ENCODE measurements around the gene LGALS16.

The LGALS16 gene

GRCh38 chr19:39696387-39696786 lies 40.7 kb downstream of the LGALS16 start:
- H3K9ac ChIP-seq (ENCODE audit: low read length), result no peak overlapping the region
- no peaks in the 10 kb centered on the region for H3K27me3 ChIP-seq (ENCODE audit: control insufficient read depth, insufficient read depth, low read length)
- H3K4me3 ChIP-seq (ENCODE audit: low read length), result no peak overlapping the region

GRCh38 chr19:39698535-39698934 lies 42.8 kb downstream of the LGALS16 start:
- Histone ChIP-seq H3K4me1 (ENCODE audit: control insufficient read depth, low read depth, low read length) (no peaks in the 10 kb centered on the region), H3K27me3 (ENCODE audit: control insufficient read depth, insufficient read depth, low read length) (no peaks in the 10 kb centered on the region), H3K27ac (ENCODE audit: low read length) (no peak overlapping the region), H3K9me3 (ENCODE audit: control insufficient read depth, low read depth, low read length) (no peaks in the 10 kb centered on the region), H3K9ac (ENCODE audit: low read length) (no peak overlapping the region), H3K36me3 (ENCODE audit: control insufficient read depth, low read depth, low read length) (no peaks in the 10 kb centered on the region), H3K4me3 (ENCODE audit: low read length) (no peak overlapping the region)

More at GRCh38 chr19:39696387-39696786, 40.7 kb downstream of the LGALS16 start:
- H3K4me1 ChIP-seq (ENCODE audit: control insufficient read depth, low read depth, low read length), result no peaks in the 10 kb centered on the region
- H3K27ac ChIP-seq (ENCODE audit: low read length), result no peak overlapping the region
- no peaks in the 10 kb centered on the region for H3K9me3 ChIP-seq (ENCODE audit: control insufficient read depth, low read depth, low read length)
- H3K36me3 ChIP-seq (ENCODE audit: control insufficient read depth, low read depth, low read length), result no peaks in the 10 kb centered on the region

DNA sequence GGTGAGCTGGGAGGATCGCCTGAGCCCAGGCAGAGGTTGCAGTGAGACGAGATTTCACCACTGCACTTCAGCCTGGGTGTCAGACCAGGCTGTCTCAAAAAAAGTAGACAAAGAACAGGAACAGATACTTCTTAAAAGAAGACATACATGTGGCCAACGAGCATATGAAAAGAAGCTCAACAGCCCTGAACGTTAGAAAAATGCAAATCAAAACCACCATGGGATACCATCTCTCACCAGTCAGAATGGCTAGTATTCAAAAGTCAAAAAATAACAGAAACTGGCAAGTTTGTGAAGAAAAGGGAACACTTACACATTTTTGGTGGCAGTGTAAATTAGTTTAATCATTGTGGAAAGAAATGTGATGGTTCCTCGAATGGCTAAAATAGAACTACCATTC lies 45.6 kb downstream of the LGALS16 start:
- H3K27me3 ChIP-seq (ENCODE audit: control insufficient read depth, insufficient read depth, low read length), result no peaks in the 10 kb centered on the region

DNA sequence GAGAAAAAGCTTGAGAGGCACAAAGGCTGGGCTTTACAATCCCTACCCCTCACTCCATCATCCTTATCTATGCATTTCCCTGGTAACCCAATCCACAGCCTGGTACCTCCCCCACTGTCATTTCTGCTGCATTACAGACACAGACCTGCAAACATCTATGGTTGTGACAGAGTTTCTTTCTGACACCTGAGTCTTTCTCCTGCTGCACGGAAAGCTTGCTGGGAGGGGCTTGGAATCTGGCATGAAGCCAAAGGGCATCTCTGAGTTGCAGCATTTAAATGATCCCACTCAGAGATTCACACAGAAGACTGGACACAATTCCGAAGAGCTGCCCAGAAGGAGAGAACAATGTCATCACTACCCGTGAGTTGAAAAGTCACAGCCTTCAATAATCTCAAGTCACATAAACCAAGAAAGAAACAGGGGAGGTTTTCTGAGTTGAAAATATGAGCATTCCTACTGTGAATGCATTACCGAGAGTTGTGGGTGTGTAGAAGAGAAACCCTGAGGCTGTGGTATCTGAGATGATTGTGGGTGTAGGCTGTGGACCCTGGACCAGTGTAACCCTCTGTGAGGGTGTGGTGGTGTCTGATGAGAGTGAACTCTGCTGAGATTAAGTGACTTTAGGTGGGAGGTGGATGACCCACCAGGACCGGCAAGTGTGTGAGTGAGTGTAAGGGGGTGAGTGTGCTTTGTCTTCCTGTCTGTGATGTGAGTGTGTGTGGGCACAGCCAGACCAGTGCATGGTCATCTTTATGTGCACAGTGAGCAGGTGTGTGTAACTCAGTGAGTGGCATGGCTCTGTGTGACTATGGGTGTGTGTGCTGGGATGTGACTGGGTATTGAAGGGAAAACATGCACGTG lies 48.7 kb downstream of the LGALS16 start, which contains the start of gene LGALS14:
Gene LGALS14 (plus strand): TSS at position 301 of the 864 bp plus-strand sequence. CDS start 48 bp downstream, at position 349.
- Histone ChIP-seq H3K36me3 (ENCODE audit: control insufficient read depth, low read depth, low read length) (no peaks in the 10 kb centered on the region), H3K9ac (ENCODE audit: low read length) (no peak within 1 kb of the TSS), H3K27ac (ENCODE audit: low read length) (no peak within 1 kb of the TSS), H3K4me1 (ENCODE audit: control insufficient read depth, low read depth, low read length) (no peaks in the 10 kb centered on the region), H3K4me3 (ENCODE audit: low read length) (no peak within 1 kb of the TSS), H3K27me3 (ENCODE audit: control insufficient read depth, insufficient read depth, low read length) (no peaks in the 10 kb centered on the region), H3K9me3 (ENCODE audit: control insufficient read depth, low read depth, low read length) (no peaks in the 10 kb centered on the region)

More for the DNA sequence above, 45.6 kb downstream of the LGALS16 start:
- no peaks in the 10 kb centered on the region for H3K4me1 ChIP-seq (ENCODE audit: control insufficient read depth, low read depth, low read length)
- H3K9me3 ChIP-seq (ENCODE audit: control insufficient read depth, low read depth, low read length), result no peaks in the 10 kb centered on the region
- H3K4me3 ChIP-seq (ENCODE audit: low read length), result no peak overlapping the region
- no peak overlapping the region for H3K9ac ChIP-seq (ENCODE audit: low read length)
- no peak overlapping the region for H3K27ac ChIP-seq (ENCODE audit: low read length)
- no peaks in the 10 kb centered on the region for H3K36me3 ChIP-seq (ENCODE audit: control insufficient read depth, low read depth, low read length)

- Histone ChIP-seq H3K9ac (ENCODE audit: low read length) (no peak overlapping the region), H3K27me3 (ENCODE audit: control insufficient read depth, insufficient read depth, low read length) (peaks cover 4% of the 10 kb centered on the region), H3K36me3 (ENCODE audit: control insufficient read depth, low read depth, low read length) (no peaks in the 10 kb centered on the region), H3K27ac (ENCODE audit: low read length) (no peak overlapping the region), H3K4me1 (ENCODE audit: control insufficient read depth, low read depth, low read length) (no peaks in the 10 kb centered on the region), H3K9me3 (ENCODE audit: control insufficient read depth, low read depth, low read length) (no peaks in the 10 kb centered on the region), H3K4me3 (ENCODE audit: low read length) (no peak overlapping the region)
These were observed 50.0 kb downstream of the LGALS16 start for GRCh38 chr19:39705578-39706188.

DNA sequence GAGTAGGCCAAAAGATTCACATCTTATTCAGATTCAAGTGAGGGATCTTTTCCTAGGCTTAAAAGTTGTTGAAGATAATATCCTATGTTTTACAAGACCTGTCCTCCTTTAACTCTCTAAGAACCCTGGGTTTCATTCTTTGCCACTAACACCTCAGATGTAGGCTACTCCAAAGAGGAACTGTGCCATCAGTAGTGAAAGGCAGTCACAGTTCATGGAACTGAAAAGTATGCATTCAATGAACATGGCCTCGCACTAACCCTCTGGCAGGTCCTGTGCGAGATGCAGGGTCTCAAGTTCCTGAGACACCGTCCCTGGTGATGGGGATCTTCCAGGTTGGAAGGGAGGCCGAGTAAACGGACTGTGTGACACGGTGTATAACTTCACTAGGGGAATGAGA lies 52.9 kb downstream of the LGALS16 start:
- Histone ChIP-seq H3K27ac (ENCODE audit: low read length) (no peak overlapping the region), H3K27me3 (ENCODE audit: control insufficient read depth, insufficient read depth, low read length) (peaks cover 4% of the 10 kb centered on the region), H3K9ac (ENCODE audit: low read length) (no peak overlapping the region), H3K9me3 (ENCODE audit: control insufficient read depth, low read depth, low read length) (no peaks in the 10 kb centered on the region), H3K36me3 (ENCODE audit: control insufficient read depth, low read depth, low read length) (no peaks in the 10 kb centered on the region), H3K4me3 (ENCODE audit: low read length) (no peak overlapping the region), H3K4me1 (ENCODE audit: control insufficient read depth, low read depth, low read length) (no peaks in the 10 kb centered on the region)

DNA sequence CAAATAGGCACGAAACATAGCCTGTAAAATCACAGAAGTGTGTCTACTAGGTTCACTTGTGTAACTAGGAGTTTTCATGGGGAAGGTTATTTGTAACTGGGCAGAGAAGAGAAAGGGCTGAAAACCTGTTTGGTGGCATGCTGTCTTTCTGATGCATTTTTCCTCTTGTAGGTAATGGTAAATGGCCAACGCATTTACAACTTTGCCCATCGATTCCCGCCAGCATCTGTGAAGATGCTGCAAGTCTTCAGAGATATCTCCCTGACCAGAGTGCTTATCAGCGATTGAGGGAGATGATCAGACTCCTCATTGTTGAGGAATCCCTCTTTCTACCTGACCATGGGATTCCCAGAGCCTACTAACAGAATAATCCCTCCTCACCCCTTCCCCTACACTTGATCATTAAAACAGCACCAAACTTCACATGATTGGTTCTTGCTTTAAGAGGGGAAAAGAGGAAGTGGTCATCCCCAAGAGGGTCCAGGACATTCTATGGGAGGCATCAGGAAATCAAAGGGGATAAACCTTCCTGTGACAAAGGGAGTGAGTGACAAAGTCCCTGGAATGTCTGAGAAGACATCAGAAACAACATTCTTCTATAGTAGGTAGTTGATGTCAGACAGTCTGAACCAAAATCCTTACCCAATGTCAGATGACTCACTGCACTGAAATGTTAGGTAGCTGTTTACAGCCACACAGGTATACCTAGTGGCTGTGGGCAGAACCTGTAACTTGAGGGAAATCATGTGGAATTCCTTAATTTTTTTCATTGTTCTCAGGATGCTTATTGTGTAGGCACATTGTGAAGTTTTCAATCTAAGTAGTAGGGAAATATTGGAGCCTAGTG lies 53.5 kb downstream of the LGALS16 start:
- Histone ChIP-seq H3K4me3 (ENCODE audit: low read length) (no peak overlapping the region), H3K27ac (ENCODE audit: low read length) (no peak overlapping the region), H3K36me3 (ENCODE audit: control insufficient read depth, low read depth, low read length) (no peaks in the 10 kb centered on the region), H3K4me1 (ENCODE audit: control insufficient read depth, low read depth, low read length) (no peaks in the 10 kb centered on the region), H3K9ac (ENCODE audit: low read length) (no peak overlapping the region), H3K9me3 (ENCODE audit: control insufficient read depth, low read depth, low read length) (no peaks in the 10 kb centered on the region), H3K27me3 (ENCODE audit: control insufficient read depth, insufficient read depth, low read length) (peaks cover 4% of the 10 kb centered on the region)

Data from iPS-18a (cell line).